Urothelium cell line (cell line): ENCODE data around the gene SMAD3.
A peak's percentile ranks its signal among the peaks of the same experiment; 100 is the strongest.

ENCODE experiments used
- DNase-seq: peaks from one replicate; pipeline ENCODE4 v3.0.0; 2011; ENCODE audit warnings: low spot score, mixed read lengths
- FAIRE-seq: peaks from 2 replicates; lab custom pipeline; 2011; peaks lifted over from hg19 to GRCh38; lab: Jason Lieb, UNC

SMAD3 gene

DNA sequence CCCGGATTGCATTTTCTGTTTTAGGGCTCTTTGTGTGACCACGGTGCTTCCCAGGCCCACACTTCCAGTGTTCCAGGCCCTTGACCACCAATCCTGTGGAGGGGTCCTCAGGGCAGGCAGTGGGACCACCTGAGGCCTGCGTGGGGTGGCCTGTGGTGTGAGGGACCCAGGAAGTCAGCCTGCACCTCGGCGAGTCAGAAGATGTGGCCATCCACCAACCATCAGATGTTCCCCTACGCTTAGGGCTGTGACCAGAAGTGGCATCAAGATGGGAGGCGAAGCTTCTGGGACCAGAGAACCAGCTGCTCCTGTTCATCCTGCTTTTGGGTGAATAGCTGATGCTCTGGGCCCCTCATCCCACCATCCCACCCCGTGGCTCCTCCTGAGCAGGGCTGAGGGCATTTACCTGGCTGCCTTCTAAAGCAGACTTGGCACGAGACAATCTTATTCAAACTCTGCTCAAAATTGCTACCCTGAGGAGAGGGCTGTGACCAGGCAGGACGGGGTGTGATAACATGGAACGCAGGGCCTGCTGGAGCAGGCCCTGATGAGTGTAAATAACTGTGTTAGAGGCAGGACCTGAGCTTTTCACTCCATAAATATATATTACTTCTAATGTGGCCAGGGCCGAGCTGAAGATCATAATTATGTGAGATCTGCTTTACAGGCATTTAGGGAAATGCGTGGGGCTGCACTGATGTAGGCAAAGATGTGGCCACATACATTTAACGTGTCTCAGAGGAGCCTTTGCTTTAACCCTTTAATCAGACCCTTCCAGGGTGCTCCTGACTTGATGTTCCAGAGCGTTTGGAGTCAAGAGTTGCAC is 28.8 kb downstream of the SMAD3 start:
- FAIRE-seq, result no peak

DNA sequence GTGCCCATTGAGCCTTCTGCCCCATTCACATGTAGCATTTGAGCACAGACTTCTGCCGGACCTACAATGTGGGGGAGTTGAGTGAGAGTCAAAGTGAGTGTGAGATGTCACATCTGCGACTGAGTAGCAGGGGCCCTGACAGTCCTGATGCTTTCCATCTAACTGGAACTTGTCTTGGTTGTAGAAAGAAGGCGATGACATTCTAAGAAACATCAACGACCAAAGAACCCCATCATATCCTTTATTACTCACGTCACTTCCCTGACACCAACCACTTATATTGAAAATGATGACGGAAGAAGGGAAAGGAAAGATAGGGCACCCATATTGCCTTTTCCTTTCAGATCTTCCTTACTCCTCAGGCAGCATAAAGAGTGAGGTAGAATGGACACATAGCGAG is 30.5 kb downstream of the SMAD3 start:
- FAIRE-seq, result no peak
- no peak for DNase-seq

More for the DNA sequence above, 28.8 kb downstream of the SMAD3 start:
- DNase-seq, result no peak

GRCh38 chr15:67096546-67097294 is 31.3 kb downstream of the SMAD3 start:
- DNase-seq (no peak), FAIRE-seq (no peak)

- DNase-seq (no peak), FAIRE-seq (no peak)
These were observed 32.0 kb downstream of the SMAD3 start for GRCh38 chr15:67097424-67097823.

DNA sequence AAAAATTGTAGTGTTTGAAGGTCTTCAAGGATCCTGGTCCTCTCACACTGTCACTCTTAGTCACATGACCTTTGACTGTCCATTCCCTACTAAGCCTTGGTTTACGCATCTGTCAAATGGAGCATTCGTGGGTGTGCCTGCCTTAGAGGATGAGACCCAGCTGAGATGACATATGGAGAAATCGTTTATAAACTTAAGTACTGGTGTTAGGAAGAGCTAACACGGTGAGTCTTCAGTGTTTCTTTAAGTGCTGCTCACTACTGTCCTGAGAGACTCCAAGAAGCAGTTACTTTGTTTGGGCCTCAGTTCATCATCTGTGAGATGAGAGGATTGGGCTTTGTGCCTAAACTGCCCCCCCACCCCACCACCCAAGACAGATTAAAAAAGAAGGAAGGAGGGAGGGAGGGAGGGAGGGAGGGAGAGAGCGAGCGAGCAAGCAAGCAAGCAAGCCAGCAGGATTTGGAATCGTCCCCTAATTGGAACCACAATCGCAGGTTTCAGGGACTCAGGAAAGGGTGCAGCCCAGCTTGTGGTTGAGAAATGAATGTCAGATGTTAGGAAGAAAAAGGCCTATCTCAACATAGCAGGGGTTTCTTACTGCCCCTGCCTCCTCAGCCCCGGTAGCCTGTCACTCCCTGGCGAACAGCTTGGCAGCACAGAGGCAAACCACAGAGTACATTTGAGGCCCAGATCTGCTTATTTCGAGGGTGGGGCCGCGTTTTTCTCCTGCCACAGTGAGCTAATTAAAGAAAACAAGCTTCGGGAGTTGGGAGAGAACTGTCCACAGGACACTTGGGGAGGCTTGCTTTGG is 32.7 kb downstream of the SMAD3 start:
- FAIRE-seq (no peak), DNase-seq (peak; percentile 74)

- FAIRE-seq (no peak), DNase-seq (no peak)
These were observed 33.4 kb downstream of the SMAD3 start for GRCh38 chr15:67098768-67099282.

DNA sequence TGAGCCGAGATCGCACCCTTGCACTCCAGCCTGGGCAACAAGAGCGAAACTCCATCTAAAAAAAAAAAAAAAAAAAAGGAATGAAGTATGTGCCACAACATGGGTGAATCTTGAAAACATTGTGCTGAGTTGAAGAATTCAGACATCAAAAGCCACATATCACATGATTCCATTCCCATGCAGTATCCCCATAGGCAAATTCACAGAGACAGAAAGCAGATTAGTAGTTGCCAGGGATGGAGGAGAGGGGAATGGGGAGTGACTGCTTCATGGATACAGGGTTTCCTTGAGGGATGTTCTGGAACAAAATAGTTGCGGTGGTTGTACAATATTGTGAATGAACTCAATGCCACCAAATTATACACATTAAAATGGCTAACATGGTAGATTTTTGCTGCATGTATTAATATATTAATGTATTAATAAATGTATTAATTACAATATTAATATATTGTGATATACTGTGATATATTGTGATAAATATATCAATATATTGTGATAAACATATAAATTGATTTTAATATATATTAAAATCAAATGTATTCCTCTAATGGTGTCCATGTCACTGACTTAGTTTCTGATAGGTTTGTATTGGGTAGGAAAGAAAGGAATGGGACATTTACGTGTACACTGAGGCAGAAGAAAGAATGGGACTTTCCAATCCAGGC is 34.9 kb downstream of the SMAD3 start:
- FAIRE-seq, result no peak
- no peak for DNase-seq

DNA sequence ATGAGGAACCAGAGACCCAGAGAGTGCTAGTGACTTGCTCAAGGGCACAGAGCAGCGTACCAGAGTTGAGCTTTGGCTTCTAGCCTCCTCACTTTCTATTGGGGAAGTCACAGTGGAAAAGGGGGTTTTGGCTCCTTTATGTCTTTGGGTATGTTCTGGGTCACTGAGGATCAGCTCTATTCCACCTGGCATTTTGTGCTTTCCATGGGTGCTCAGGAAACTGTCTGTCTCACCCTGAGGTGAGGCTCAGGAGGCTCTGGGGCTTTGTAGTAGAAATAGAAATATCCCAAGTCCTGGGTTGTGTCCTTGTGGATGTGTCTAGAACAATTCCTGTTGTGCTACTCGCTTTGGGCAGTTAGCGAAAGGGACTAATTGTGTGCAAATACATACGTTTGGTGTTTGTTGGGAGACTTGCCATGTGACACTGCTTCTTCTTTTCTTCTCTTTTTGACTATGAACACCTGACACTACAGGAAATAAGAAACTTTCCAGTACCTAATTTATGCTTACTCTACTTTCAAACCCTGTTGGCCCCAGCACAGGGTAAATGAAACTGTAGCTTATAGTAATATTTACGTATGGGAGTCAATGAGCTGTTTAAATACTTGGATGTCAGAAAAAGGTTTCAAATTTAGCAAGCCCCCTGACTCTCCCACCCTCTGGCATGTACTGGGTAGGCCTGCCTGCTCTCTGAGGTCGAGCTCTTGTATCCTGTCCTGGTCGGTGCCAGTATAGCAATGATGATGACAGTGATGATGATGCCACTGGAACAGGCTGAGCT is 35.6 kb downstream of the SMAD3 start:
- FAIRE-seq (no peak), DNase-seq (no peak)

- FAIRE-seq (no peak), DNase-seq (no peak)
These were observed 36.7 kb downstream of the SMAD3 start for GRCh38 chr15:67101911-67102598.

- DNase-seq, result no peak
- no peak for FAIRE-seq
These were observed 37.2 kb downstream of the SMAD3 start for GRCh38 chr15:67102599-67102929.

GRCh38 chr15:67103021-67103420 is 37.6 kb downstream of the SMAD3 start:
- FAIRE-seq (peak; percentile 44), DNase-seq (no peak)

DNA sequence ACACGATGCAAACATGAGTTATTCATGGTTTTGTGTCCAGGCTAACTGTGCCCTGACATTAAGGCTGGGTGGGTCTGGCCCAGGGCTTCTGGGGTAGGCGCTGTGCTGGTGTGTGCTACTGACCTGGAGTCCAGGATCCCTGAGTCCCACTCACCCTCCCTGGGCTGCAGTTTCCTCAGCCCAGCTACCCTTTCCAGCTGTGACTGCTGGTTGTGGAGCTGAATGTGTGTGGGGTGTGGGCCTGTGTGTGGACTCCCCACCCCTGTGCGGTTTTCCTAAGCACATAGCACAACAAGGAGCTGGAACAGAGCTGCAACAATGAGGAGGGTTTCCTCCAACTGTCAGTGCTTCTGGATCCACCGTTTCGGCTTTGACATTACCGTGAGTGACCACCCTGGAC is 38.0 kb downstream of the SMAD3 start:
- FAIRE-seq (no peak), DNase-seq (no peak)

DNA sequence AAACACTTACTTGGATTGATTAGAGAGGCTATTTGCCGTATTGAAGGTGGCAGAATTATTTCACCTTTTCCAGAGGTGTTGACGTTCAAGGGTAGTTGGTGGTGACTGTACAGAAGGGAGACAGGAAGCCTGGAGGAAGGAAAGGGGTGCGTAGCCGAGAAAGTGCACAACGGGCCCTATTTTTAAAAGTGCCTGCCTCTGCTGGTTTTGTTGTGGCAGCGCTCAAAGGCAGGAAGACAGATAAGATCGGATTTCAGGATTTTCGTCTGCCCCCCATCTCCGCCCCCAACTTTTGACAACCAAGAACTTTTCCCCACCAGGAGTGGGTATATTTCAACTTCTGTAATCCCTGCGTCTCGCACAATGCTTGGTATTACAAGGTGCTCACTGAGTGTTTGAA is 38.5 kb downstream of the SMAD3 start:
- FAIRE-seq (no peak), DNase-seq (no peak)

DNA sequence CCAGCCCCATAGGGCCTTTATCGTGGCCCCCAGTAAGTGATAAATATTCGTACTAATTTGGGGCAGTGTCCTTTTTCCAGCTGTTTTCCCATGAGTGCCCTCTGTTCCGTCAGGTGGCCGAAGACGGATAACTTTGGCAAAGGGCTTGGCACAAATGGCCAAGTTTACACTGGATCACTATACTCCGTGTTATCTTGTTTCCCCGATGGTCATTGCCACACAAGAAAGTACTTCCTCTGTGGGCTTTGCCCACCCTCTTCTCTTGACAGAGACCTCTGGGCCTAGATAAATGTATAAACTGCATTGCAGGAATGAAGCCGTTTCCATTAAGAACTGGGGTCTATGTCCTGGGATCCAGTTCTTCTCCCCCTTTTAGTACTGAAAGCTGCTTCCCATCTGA is 39.1 kb downstream of the SMAD3 start:
- DNase-seq (no peak), FAIRE-seq (no peak)

GRCh38 chr15:67105065-67105951 is 39.9 kb downstream of the SMAD3 start:
- FAIRE-seq (peak; percentile 73), DNase-seq (peak; percentile 95)

- FAIRE-seq (no peak), DNase-seq (no peak)
These were observed 40.8 kb downstream of the SMAD3 start for GRCh38 chr15:67105991-67106763.

DNA sequence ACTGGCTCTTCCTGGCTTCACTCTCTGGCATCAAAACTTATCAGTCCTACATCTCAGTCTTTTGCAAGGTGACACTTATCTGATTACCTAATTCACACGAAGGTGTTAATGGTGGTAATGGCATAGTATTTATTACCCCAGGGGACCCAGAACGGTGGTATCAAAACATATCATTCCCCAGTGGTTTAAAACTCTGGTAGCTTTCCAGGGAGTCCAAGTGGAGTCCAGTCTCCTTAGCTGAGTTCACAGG is 41.3 kb downstream of the SMAD3 start:
- DNase-seq, result no peak
- no peak for FAIRE-seq
